GM06990 (cell line): ENCODE measurements around the gene VWA1.
"Not testable (repeated sequence)": the region's sequence is repeated elsewhere in the genome, so short reads cannot be mapped to it uniquely, and the experiment has no call there.

Experiments used
- DNase-seq: peaks from one replicate; pipeline ENCODE4 v3.0.0-alpha.2; 2011; ENCODE audit not compliant: insufficient read length; ENCODE audit errors: extremely low read depth
- H3K27me3 ChIP-seq: replicated peaks from 2 replicates; pipeline ENCODE4 v1.6.0; 2011; ENCODE audit warnings: low read length; ENCODE audit not compliant: control insufficient read depth, insufficient read depth
- H3K36me3 ChIP-seq: 2 replicates; pipeline ENCODE4 v1.5.1; 2011; ENCODE audit warnings: low read length; ENCODE audit not compliant: control insufficient read depth, insufficient read depth
- H3K4me3 ChIP-seq: replicated peaks from 2 replicates; pipeline ENCODE4 v1.5.1; 2011; ENCODE audit warnings: low read depth, mild to moderate bottlenecking, control low read depth, low read length
- TF ChIP-seq, protein P1 (sequence below): IDR thresholded peaks from 2 replicates; pipeline ENCODE4 v1.5.1; 2011; ENCODE audit warnings: low read length, control low read depth, mild to moderate bottlenecking, inconsistent platforms; ENCODE audit not compliant: insufficient read depth, poor library complexity, severe bottlenecking

The VWA1 gene

DNA sequence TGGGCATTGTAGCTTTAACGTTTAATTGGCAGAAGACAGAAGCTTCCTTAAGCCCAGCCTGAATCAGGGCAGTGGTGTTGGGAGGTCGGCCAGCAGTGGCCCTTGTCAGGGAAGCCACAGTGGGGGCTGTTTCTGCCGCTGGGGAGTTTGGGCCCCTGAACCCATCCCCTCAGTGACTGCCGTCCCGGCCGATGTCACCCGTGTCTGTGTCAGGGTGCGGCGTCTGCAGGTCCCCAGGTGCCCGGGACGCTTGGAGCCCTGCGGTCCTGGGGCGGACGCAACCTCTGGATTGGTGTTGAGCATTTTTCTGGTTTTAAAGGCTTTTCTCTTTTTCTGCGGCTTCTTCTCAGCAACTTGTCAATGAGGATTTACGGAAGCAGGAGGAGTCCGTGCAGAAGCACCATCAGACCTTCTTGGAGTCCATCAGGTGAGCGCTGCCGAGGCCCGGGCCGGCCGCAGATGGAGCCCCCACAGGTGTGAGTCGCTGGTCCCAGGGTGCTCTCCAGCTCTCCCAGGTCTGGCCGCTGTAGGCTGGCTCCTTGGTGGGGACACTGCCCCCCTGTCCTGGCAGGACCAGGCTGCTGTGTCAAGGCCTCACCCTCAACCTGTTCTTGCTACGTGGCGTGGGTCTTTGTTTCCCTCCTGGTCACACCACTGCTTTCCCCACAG lies 16.3 kb downstream of the VWA1 start:
- H3K36me3 ChIP-seq = no peaks in the 10 kb centered on the region
- TF ChIP-seq, protein P1, sequence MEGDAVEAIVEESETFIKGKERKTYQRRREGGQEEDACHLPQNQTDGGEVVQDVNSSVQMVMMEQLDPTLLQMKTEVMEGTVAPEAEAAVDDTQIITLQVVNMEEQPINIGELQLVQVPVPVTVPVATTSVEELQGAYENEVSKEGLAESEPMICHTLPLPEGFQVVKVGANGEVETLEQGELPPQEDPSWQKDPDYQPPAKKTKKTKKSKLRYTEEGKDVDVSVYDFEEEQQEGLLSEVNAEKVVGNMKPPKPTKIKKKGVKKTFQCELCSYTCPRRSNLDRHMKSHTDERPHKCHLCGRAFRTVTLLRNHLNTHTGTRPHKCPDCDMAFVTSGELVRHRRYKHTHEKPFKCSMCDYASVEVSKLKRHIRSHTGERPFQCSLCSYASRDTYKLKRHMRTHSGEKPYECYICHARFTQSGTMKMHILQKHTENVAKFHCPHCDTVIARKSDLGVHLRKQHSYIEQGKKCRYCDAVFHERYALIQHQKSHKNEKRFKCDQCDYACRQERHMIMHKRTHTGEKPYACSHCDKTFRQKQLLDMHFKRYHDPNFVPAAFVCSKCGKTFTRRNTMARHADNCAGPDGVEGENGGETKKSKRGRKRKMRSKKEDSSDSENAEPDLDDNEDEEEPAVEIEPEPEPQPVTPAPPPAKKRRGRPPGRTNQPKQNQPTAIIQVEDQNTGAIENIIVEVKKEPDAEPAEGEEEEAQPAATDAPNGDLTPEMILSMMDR = no peak
- no peak overlapping the region for H3K4me3 ChIP-seq
- no peak for DNase-seq
- H3K27me3 ChIP-seq = no peaks in the 10 kb centered on the region

- not testable (repeated sequence) for H3K4me3 ChIP-seq, H3K27me3 ChIP-seq, H3K36me3 ChIP-seq, DNase-seq
These were observed 16.9 kb downstream of the VWA1 start for GRCh38 chr1:1452365-1452739.

DNA sequence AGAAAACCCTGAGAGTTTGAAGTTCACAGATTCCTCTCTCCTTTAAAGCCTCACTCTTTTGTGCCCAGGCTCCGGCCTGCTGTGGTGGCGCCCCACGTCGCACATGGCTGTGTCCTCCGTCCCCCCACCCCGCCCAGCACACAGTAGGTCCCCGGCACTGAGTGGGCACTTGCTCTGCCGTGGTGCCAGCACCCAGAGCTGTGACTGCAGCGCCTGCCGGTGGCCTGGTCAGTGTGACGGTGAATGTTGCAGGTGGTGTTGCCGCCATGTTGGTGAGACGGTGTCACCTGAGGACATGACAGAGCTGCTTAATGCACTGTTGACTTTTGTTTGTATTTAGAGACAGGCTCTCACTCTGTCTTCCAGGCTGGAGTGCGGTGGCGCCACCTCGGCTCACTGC lies 17.4 kb downstream of the VWA1 start:
- TF ChIP-seq, protein P1 = no peak
- Histone ChIP-seq H3K36me3 (no peaks in the 10 kb centered on the region), H3K4me3 (no peak overlapping the region), H3K27me3 (no peaks in the 10 kb centered on the region)
- DNase-seq = no peak

GRCh38 chr1:1454286-1455056 lies 19.0 kb downstream of the VWA1 start:
- DNase-seq, H3K36me3 ChIP-seq, H3K4me3 ChIP-seq, H3K27me3 ChIP-seq: not testable (repeated sequence)

- no peaks in the 10 kb centered on the region for H3K36me3 ChIP-seq
- no peaks in the 10 kb centered on the region for H3K27me3 ChIP-seq
- no peak overlapping the region for H3K4me3 ChIP-seq
- DNase-seq = no peak
- TF ChIP-seq, protein P1 = no peak
These were observed 19.9 kb downstream of the VWA1 start for GRCh38 chr1:1455366-1455884.

- not testable (repeated sequence) for H3K4me3 ChIP-seq, H3K27me3 ChIP-seq, DNase-seq, H3K36me3 ChIP-seq
These were observed 20.4 kb downstream of the VWA1 start for GRCh38 chr1:1455934-1456333.

- not testable (repeated sequence) for H3K27me3 ChIP-seq, DNase-seq, H3K36me3 ChIP-seq, H3K4me3 ChIP-seq
These were observed 21.3 kb downstream of the VWA1 start for GRCh38 chr1:1456683-1457255.

DNA sequence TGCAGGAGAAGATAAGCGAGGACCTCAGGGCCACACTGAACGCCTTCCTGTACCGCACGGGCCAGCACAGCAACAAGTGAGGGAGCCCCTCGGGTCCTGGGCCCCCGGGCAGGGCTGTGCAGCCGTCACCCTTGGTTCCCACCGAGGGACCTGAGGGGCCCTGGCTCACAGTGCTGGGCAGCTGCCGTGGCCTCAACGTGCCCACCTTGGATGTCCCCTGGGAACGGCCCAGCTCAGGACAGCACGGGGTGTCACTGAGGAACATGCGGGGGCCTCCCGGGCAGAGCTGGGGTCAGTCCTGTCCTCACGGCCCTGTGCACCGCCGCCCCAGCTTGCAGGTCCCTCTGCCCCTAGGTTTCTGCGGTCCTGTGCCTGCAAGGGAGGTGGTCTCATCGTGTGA lies 23.7 kb downstream of the VWA1 start:
- not testable (repeated sequence) for H3K27me3 ChIP-seq, DNase-seq, H3K36me3 ChIP-seq, H3K4me3 ChIP-seq

DNA sequence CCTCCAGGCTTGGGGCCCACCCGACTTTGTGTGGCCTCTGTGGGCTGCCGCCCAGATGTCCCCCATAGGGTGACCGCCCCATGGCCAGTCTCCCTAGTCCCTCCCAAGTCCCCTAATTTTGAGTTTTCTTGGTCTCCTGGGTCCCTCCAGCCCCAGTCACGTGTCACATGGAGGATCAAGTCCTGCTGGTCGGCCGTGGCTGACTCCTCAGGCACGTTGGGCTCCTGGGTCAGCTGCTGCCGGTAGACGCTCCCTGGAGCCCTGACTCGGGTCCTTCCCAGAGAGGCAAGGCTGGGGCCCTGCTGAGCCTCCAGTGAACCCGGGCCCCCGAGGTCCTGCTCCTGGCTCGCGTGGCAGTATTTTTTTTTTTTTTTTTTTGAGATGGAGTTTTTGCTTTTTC lies 24.2 kb downstream of the VWA1 start:
- not testable (repeated sequence) for DNase-seq, H3K36me3 ChIP-seq, H3K27me3 ChIP-seq, H3K4me3 ChIP-seq
